Lung (tissue), 12 donors: ENCODE data around the gene HAUS2. TPM values are rescaled to one million over a fixed set of nuclear protein-coding genes. Genes with fewer than 3 reads are reported as not detected.

Experiments
- ATAC-seq: fragments of 200-7000 bp; cut with Tn5 transposase; one replicate; pipeline ENCODE4 v1.9.1; 2020; ENCODE audit warnings: moderate number of reproducible peaks; ENCODE audit not compliant: insufficient read depth, low FRiP score
- DNase-seq, 3 donors: peaks; one replicate each; pipeline ENCODE4 v3.0.0-alpha.2; 2013 to 2017
- H3K27ac ChIP-seq, 2 donors: one replicate each; pipeline ENCODE4 v1.5.1; 2013; ENCODE audit warnings: mild to moderate bottlenecking in 2 of 2, moderate library complexity in 2 of 2, control low read depth in 1 of 2, inconsistent platforms in 1 of 2, low read depth in 1 of 2, low read length in 1 of 2
- H3K27me3 ChIP-seq, 3 donors: one replicate each; pipeline ENCODE4 v1.5.1; 2013; ENCODE audit warnings: low read length in 2 of 3; ENCODE audit not compliant: control insufficient read depth in 3 of 3, insufficient read depth in 3 of 3
- H3K36me3 ChIP-seq, 4 donors: one replicate each; pipeline ENCODE4 v1.5.1; 2013; ENCODE audit warnings: low read length in 4 of 4, mild to moderate bottlenecking in 1 of 4, moderate library complexity in 1 of 4; ENCODE audit not compliant: control insufficient read depth in 4 of 4, insufficient read depth in 4 of 4
- H3K4me1 ChIP-seq, 5 donors: one replicate each; pipeline ENCODE4 v1.5.1; 2013; ENCODE audit warnings: low read length in 5 of 5, mild to moderate bottlenecking in 2 of 5, moderate library complexity in 1 of 5; ENCODE audit not compliant: control insufficient read depth in 5 of 5, insufficient read depth in 5 of 5
- H3K4me3 ChIP-seq: one replicate; pipeline ENCODE4 v1.5.1; 2013; ENCODE audit warnings: mild to moderate bottlenecking, control low read depth, moderate library complexity
- H3K9ac ChIP-seq, 2 donors: one replicate each; pipeline ENCODE4 v1.5.1; 2013; ENCODE audit warnings: low read length in 2 of 2, control low read depth in 1 of 2; ENCODE audit not compliant: insufficient read depth in 1 of 2
- H3K9me3 ChIP-seq, 4 donors: one replicate each; pipeline ENCODE4 v1.5.1; 2013; ENCODE audit warnings: low read length in 3 of 4, mild to moderate bottlenecking in 1 of 4, moderate library complexity in 1 of 4; ENCODE audit not compliant: control insufficient read depth in 4 of 4, insufficient read depth in 3 of 4
- CTCF ChIP-seq: IDR thresholded peaks from 2 replicates; pipeline ENCODE4 v1.5.1; 2012; ENCODE audit warnings: mild to moderate bottlenecking; ENCODE audit errors: control extremely low read depth, extremely low read depth
- WGBS, 2 donors: extraction: QIAGEN DNeasy Blood & Tissue Kit; methylation state at CpG; one replicate each; pipeline ENCODE4 v1.1.7; 2013; 5-methylcytosine and 5-hydroxymethylcytosine counted together
- polyA plus RNA-seq, 2 donors: library from polyadenylated mRNA; stranded (reverse); fragments of 200-250 nt; gene quantifications; one replicate each; pipeline ENCODE4 v1.2.1, GENCODE V29; 2013
- total RNA-seq, 2 donors: library from RNA; depleted of rRNA in 1 of 2; stranded (reverse); fragments of >200 nt in 1 of 2; gene quantifications; one replicate each; pipeline ENCODE4 v1.2.1, GENCODE V29; 2014 to 2021
- donor health status: control.
- donor health status: control.
- donor health status: Bipolar disorder and iron deficiency.
- donor health status: healthy.
- donor health status: DM: yes; HTN: yes; CAD: no.

The HAUS2 gene
- total and polyA plus RNA-seq, 4 donors: 12.9 to 32.3 (median 16.5) TPM

- Histone ChIP-seq H3K27ac (no peak overlapping the region), H3K4me3 (no peak overlapping the region), H3K4me1 (peaks cover 0 to 14% (median 6%) of the 10 kb centered on the region in 5 donors), H3K27me3 (no peaks in the 10 kb centered on the region), H3K9me3 (no peaks in the 10 kb centered on the region), H3K36me3 (peaks cover 0 to 5% (median 0%) of the 10 kb centered on the region in 4 donors), H3K9ac (no peak overlapping the region)
- no peak for TF ChIP-seq CTCF
- ATAC-seq (no peak), DNase-seq (no peak)
- WGBS, 2 donors: 76 to 82% methylated on average over 1 of the region's 1 CpG
These were observed 44.8 kb upstream of the HAUS2 start for GRCh38 chr15:42503825-42504224.

- Histone ChIP-seq H3K4me1 (peaks cover 0 to 15% (median 6%) of the 10 kb centered on the region in 5 donors), H3K27me3 (no peaks in the 10 kb centered on the region), H3K4me3 (no peak overlapping the region), H3K9me3 (no peaks in the 10 kb centered on the region), H3K27ac (no peak overlapping the region), H3K36me3 (peaks cover 0 to 5% (median 0%) of the 10 kb centered on the region in 4 donors), H3K9ac (no peak overlapping the region)
- no peak for TF ChIP-seq CTCF
- no peak for ATAC-seq
- peak in 1 of 3 donors; percentile 14 for DNase-seq
- 66 to 82% methylated on average over 3 of the region's 3 CpGs for WGBS, 2 donors
These were observed 44.0 kb upstream of the HAUS2 start for GRCh38 chr15:42504631-42505030.

- DNase-seq (no peak), ATAC-seq (no peak)
- Histone ChIP-seq H3K9ac (no peak overlapping the region), H3K27ac (no peak overlapping the region), H3K27me3 (no peaks in the 10 kb centered on the region), H3K4me1 (peaks cover 0 to 16% (median 4%) of the 10 kb centered on the region in 5 donors), H3K4me3 (no peak overlapping the region), H3K36me3 (peaks cover 0 to 5% (median 0%) of the 10 kb centered on the region in 4 donors), H3K9me3 (no peaks in the 10 kb centered on the region)
- WGBS, 2 donors: 86 to 95% methylated on average over 4 of the region's 4 CpGs
- TF ChIP-seq CTCF: no peak
These were observed 41.1 kb upstream of the HAUS2 start for GRCh38 chr15:42507514-42507913.

- TF ChIP-seq CTCF: no peak
- peaks cover 0 to 5% (median under 1%) of the 10 kb centered on the region in 4 donors for H3K36me3 ChIP-seq
- H3K9ac ChIP-seq: peak overlapping the region in 1 of 2 donors; percentile 47
- peaks cover 0 to 16% (median 4%) of the 10 kb centered on the region in 5 donors for H3K4me1 ChIP-seq
- no peaks in the 10 kb centered on the region for H3K9me3 ChIP-seq
- no peak overlapping the region for H3K4me3 ChIP-seq
- peak overlapping the region in 1 of 2 donors; percentile 14 for H3K27ac ChIP-seq
- DNase-seq (peak; percentile 12 to 32 (median 31)), ATAC-seq (no peak)
- 61 to 69% methylated on average over 9 of the region's 9 CpGs for WGBS, 2 donors
- H3K27me3 ChIP-seq: no peaks in the 10 kb centered on the region
These were observed 40.4 kb upstream of the HAUS2 start for GRCh38 chr15:42508263-42508690.
